IMR-90 (cell line): ENCODE data around the gene DARS1.

Experiments used
- BHLHE40 ChIP-seq: fragments of 150-350 bp; IDR thresholded peaks from 2 replicates; pipeline ENCODE4 v1.6.1; 2016; ENCODE audit warnings: mild to moderate bottlenecking, low read depth, low read length
- CHD1 ChIP-seq: IDR thresholded peaks from 2 replicates; pipeline ENCODE4 v1.6.1; 2012; ENCODE audit warnings: low read depth, low read length, improper control_type of control experiment
- CTCF ChIP-seq: conservative IDR thresholded peaks from 2 replicates; pipeline ENCODE4 v1.5.1; 2012; ENCODE audit warnings: mild to moderate bottlenecking, low read depth, low read length, improper control_type of control experiment
- FOS ChIP-seq: fragments of 150-350 bp; IDR thresholded peaks from 2 replicates; pipeline ENCODE4 v1.6.1; 2016; ENCODE audit warnings: low read depth, low read length
- POLR2A ChIP-seq: IDR thresholded peaks from 2 replicates; pipeline ENCODE4 v1.6.1; 2012; ENCODE audit warnings: mild to moderate bottlenecking, low read depth, low read length

GRCh38 chr2:135965756-135966155 lies 19.7 kb downstream of the DARS1 start:
- no peak for TF ChIP-seq BHLHE40
- no peak for TF ChIP-seq CHD1
- no peak for TF ChIP-seq CTCF
- TF ChIP-seq POLR2A = no peak
- TF ChIP-seq FOS = no peak
